HG03097 (cell line): Measurements from ENCODE around the gene MTCL3.

Experiments used
- ATAC-seq: cut with Tn5 transposase; IDR thresholded peaks from one replicate; pipeline ENCODE4 v1.9.1; 2021; ENCODE audit not compliant: unreplicated experiment, low FRiP score

Gene MTCL3

DNA sequence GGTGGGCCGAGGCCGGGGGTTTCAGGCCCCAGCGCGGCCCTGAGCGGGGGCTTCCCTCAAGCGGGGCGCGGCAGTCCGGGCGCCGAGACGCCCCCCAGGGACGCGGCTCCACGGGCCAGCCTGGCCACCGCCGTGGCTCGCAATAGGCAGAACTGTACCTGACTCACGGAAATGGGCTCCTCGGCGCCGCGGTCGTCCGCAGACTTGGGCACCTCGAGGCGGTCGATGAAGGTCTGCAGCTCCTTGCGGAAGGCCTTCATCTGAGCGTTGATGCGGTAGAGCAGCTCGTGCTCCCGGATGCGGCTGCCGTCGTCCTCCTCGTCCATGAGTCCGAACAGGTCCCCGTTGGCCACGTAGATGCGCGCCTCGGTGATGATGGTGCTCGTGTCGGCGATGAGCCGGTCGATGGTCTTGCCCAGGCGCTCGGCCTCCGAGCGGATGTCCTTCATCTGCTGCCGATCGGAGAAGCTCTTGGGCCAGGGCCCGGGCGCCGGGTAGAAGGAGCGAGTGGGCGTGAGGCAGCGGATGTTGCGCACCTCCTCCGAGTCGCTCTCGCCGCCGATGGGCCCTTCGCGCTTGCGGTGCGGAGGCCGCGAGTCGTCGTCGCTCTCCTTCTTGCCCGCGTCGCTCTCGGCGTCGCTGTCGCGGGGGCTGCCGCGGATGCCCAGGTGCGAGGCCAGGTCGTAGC, 43.9 kb downstream of the MTCL3 start:
- no peak for ATAC-seq

DNA sequence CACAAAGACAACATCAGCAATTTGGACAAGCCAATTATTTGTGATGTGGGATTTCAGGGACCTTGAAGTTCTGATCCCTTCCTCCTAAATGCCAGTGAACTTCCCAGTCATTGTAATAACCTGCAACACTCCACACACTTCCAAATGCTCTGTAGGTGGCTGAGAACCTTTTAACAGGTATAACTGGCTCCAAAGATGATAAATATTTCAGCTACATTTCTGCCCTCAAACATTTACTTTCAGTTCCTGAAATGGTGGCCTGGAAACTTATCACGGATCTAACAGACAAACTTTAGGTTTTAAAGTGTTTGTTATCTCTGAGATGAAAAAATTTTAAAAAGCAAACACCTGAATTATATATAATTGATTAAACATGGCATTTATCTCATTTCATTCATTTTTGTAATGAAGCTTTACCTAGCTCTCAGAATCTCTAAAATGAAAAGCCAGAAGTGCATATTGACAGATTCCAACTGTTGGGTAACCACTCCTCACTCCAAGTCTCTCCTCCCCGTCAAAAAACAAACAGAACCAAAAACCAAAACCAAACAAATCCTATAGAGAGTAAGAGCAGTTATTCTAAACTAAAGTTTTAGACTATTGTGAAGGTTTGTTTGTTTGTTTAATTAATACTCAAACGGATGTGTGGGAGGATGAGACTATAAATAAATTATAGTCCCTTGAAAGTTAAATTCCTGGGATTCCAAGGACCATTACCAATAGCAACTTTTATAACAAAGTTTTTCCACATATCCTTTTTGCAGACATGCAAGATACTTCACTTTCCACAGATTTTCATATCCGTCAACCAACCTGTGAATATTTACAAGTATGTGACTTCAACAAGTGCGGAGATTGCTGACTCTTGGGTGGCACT, 47.5 kb downstream of the MTCL3 start:
- ATAC-seq, result no peak

DNA sequence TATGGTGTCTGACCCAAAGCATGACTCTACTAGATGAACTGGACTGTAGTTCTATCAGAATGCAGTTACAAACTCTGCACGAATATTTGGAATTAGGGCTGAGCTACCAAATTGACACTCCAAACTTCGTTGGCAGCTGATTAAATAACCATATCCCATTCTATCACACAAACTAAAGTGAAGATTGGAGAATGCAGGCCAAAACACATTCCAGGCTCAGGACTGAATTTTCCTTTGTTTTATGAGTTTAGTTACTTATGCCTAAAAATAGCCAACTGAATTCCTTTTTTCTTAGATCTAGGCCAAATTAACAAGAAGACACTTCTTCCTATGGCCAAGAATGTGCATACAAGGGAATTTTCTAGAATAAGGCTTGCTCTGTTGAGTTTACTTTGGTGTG, 50.2 kb downstream of the MTCL3 start:
- no peak for ATAC-seq

DNA sequence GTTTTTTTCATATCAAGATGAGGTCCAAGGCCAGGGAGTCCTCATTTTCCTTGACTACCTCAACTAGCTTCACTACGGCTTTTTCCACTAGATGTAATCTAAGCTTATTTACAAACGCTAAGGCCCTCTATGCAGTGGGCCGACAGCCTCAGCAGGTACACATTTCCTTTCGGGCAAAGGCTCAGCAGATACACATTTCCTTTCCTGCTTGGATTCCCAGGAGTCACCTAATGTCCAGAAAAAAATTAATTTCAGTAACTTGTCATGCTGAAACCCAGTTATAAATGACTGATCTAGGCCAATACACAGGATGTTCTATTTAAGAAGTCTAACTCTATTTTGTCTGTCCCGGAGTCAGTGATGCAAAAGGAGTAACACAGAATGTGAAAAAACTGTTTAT, 52.7 kb downstream of the MTCL3 start:
- no peak for ATAC-seq

DNA sequence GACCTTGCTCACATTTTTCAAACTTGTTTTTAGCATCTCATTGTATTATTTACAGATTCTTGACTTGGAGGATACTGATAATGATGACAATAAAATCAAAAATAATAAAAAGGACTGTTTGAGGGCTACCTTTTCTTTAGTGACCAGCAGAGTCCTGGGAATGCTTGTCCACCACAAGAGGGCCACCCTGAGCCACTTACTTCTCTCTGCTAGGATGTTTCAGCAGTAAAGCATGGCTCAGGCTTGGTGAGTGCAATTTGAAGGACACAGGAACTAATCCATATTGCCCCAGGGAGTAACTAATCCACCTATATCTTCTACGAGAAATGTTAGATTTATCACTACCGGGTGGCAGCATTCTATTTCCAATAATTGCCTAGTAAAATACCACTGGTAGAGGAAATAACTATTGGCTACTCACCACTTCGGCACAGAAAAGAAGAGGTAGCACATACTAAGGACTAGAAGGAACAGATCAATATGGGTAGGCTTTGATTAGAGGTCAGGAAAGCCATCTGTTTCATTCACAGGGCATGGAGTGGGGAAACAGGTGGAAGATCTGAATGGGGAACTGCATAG, 54.2 kb downstream of the MTCL3 start:
- peak; percentile 91 for ATAC-seq

DNA sequence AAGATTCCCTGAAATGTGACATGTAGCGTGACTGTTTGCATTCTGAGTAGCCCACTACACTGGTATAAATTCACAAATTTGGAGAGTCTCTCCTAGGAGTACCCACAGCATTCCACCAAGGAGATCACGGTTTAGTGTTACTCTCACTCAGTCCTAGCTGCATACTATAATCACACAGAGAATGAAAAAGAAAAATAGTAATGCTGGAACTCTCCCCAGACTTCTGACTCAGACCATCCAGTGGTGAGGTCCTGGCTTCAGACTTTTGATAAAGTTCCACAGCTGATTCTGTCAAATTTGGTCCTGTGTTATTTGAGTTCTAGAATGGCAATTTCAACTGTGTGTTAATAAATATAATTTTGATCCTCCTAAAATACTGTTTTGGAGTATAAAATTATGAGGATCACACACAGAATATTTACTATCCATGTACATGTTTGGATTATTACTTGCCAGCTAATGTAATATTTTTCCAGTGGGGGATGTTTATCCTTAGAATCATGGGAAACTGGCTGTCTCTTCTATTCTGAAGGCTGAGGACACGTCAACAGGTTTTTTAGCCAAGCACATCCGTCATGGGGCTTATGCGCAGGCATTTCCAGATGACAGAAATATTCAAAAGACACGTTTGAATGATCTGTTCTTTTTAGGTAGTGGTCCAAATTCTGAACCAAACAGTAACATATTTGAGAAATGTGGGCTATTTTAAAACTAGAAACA, 54.8 kb downstream of the MTCL3 start:
- ATAC-seq, result no peak

DNA sequence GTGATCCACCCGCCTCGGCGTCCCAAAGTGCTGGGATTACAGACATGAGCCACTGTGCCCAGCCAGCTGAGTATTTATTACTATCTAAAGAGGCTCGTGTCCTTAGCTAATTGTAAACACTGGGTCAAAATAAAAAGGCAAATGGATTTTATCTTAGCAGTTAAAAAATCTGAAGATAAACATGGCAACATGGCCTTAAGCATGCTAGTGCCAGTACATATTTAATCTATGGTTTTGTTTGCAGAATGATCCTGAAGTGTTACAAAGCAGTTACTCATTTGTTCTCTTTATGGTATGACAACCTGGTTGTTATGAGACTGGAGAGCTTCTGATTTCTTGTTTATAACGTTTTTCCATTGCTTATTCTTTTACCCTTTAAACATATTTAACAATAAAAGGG, 56.1 kb downstream of the MTCL3 start:
- ATAC-seq, result no peak

DNA sequence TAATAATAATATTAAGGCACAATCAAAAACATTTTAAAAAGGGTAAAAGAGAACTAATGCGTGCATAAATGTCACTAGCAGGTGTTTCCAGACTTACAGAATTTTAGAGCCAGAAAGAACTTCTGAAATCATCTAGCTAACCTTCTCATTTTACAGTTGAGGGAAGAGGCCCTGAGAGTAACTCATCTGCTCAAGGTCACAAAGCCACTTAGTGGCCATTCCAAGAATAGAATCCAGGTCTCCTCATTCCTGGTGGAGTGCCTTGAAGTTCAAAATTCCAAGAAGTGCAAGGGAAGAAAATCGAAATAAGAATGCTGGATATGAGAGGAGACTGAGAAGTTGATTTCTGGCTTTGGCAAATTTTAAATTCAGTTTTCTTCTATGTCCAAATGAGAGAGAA, 56.8 kb downstream of the MTCL3 start:
- no peak for ATAC-seq

DNA sequence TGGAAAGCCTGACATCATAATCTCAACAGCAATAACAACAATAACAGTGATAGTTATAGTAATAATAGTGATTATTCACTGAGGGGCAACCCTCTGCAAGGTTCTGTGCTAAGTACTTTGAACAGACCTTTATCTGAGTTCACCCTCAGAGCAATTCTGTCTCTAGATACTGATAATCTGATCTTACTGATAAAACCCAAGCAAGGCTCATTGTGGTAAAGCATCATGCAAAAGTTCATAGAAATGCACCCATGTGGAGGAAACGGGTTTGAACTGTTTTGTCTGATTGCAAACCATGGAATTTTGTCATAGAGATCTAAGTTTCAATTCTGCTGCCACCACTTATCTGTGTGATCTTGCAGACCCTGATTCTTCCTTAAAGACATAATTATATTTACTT, 58.7 kb downstream of the MTCL3 start:
- no peak for ATAC-seq

DNA sequence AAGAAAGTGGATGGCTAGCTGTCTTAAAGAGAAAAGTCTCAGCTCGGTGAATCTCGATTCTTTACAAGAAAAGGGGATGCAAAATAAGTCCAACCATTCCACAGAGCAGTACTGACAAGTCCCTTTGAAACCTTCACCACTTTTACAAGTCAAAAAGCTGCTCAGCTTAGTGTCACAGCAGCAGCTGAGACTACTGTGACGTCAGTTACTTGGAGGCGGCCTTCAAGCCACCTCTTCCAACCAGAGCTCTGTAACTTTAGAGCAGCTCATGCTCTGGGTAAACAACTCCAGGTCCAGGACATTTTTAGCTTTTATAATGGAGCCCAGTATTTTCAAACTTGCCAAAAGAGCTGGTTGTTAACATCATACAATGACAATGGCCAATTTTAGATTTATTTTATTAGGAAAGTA, 59.9 kb downstream of the MTCL3 start, which contains the start of gene KIAA0408:
KIAA0408 (minus strand) TSS at position 159 of the 411 bp plus-strand sequence. CDS start 5,408 bp downstream, outside the sequence.
- no peak for ATAC-seq

DNA sequence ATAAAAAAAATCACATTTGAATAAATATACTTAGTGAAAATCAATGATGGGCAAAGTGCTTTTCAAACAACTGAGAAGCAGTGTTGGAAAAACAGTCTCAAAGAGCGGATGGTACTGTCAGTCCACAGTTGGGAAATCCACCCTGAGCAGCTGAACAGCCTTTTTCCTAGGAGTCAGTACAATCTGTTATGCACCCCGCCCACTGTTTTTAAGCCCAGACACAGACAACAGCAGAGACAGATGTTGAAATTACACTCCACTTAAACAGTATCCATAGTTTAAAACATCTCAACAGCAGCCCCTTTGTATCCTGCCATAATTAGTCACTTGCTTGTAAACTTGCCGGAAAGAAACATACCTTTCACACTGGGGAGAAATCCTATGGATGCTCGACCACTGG, 60.3 kb downstream of the MTCL3 start:
- no peak for ATAC-seq

DNA sequence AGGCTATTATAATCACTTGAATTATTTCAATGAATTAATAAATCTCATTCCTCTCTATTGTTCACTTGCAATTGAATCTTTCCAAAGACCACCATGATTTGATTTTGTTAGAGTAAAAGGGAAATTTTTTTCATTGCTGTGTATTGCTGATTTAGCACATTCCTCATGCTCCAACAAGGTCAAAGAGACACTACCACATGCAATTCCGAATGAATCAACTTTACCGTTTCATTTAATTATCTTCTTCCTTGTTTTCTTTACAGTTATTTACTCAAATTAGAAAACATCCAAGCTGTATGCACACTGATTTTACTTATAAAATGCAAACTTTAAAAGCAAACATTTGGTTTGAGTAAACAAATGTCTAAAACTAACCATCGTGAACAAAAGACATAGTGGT, 60.9 kb downstream of the MTCL3 start:
- no peak for ATAC-seq

DNA sequence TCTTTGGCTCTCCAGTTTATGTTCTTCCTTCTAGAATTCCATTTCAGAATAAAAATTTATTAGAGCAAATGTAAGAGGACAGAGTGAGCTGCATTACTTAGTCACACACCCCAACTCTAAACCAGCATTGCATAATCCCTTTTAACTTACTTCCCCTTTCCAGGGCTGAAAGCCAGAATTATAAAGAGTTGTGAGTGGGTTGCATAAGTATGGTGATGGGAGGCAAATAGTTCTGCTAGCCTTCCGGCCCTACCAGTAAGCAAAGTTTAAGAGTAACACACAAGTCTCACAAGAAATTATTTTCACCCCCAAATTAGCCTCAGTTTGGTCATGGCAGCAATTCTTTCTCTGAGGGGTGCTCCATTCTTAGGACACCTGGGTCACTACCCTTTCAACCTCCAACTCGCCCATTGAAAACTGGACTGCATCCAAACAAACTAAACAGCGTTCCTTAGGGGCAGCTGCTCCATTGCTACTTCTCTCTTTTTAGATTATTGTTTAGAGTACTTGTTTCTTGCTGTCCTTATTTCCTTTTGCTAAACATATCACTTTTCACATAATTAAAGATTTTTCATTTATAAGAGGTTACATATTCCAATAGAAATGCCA, 61.6 kb downstream of the MTCL3 start:
- ATAC-seq, result no peak

DNA sequence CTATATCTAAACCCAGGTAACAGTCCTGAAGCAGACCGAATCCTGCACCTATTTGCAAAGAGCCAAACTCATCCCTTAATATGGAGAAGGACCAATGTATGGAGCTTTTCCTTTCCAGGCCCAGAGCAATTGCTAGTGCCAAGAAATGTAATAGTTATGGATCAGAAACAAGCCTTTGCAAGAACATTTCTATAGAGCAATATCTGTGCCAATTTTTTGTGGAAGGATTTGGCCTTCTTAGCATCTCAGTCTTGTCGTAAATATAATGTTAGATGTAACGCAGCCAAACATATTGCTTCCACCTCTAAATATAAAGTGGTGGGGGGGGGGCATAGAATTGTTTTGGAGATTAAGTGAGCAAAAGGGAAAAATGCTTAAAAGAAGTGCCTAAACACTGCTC, 62.7 kb downstream of the MTCL3 start:
- no peak for ATAC-seq

DNA sequence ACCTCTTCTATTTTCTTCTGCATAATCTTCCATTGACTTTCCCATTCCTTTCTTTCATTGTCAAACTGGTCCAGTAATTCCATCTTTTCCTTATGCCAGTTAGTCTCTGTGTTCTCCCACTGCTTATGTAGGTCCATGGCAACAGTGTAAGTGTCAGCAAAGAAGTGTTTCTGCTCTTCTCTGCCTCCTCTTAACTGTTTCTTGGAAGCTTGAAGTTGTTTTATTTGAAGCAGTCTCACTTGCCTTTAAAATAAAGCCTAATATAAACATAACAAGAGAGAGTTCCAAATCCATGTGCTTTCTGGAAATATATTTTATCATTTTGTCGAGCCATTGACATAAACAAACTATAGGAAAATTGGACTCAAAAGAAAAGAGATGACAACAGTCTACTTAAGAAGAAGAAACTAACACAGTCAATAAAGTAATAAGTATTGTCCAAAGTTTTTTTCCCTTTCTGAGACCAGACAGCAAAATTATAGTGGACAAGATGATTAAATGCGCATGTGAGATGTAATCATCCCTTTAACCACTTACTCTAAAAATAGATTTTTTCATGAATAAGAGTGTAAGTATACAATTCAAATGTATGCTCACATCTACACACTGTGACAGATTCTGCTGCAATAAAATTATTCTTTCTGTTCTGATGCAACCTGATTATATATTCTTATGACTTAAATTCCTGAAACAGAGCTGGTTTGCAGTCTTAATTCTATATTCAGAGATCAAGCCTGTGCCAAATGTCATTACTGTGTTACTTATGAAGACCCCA, 65.1 kb downstream of the MTCL3 start:
- ATAC-seq, result no peak

DNA sequence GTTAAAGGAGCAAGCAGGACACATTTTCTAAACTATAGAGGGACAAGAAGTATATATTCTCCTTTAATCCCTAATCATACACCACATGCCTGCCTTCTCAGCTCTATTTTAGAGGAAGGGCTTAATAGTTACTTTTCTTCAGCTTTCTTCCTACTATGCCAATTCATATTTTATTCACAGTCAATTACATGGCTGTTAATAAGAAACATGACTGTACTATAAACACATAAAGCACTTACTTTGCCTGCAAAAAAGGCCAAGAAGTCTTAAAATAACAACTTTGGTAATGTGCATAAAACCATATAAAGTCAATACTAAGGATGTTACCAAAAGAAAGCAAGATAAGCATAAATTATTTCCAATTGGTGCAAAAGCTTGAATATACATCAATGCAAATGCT, 66.3 kb downstream of the MTCL3 start:
- ATAC-seq, result no peak

DNA sequence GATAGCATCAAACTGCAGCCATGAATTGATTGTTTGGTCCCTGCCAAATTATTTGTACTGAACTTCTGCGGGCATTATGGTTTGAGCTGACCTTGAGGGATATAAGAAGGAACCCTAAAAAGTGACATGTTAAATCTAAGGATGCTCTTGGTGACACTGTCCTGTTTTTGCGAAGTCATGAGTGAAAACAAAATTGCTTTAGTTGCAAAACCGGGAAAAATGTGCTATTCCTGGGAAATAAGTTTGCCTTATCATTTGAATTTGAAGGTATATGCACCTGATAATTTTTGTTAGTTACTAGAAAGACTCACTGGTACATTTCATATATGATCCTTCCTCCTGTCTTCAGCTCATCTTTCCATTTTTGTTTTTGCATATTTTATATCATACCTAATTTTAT, 67.7 kb downstream of the MTCL3 start:
- no peak for ATAC-seq

DNA sequence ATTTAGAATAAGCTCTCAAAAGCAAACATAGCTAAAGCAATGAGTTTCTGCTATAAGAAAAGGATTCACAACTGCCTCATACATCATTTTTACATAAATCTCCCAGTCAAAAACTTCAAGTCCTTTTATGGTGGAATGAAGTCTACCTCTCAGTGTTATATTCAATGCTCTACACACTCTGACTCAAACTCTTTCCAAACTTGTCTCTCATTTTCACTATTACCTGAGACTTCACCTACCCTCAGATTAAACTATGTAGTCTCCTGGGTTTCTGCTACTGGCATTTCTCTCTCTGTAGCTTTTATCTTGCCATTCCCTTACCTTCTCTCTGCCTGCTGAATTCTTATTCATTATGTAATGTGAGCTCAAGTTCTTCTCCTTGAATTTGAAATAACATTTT, 71.4 kb downstream of the MTCL3 start:
- ATAC-seq, result no peak

DNA sequence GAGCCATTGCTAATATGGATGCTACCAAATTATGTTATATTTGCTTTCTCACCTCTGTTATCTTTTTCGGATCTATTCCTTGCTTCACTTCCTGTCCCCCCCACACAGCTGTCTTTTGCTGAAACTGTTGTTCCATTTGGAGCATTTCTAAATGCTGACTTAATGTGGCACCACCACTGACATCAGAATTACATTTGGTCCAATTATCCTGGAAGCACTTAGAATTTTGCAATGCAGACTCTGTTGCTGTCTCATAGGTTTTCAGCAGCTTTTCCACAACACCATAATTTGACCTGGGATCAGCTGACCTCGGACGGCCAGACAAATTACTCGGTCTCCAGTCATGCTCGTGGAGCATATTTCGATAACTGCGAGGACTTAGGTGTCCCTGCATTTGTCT, 72.8 kb downstream of the MTCL3 start:
- ATAC-seq, result no peak

DNA sequence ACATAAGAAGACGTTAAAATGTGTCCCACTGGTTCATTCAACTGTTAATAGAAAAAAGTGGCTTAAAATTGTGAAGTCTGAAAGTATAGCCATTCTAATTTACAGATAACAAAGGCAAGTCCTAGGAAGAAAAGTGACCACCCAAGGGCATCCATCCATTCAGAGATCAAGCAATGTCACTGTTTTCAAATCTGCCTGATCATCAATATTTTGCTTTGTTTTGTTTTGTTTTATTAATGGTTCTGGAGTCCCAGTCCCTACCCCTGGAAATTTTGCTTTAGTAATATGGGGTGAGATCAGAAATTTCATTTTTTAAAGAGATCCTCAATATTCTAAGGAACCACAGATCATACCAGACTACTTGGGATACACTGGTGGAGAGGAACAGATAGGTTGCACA, 77.3 kb downstream of the MTCL3 start:
- ATAC-seq, result no peak
